Measurements from ENCODE around the gene ZNF37A.
"Not testable (repeated sequence)": the region's sequence is repeated elsewhere in the genome, so short reads cannot be mapped to it uniquely, and the experiment has no call there.

ZNF37A gene

GRCh38 chr10:38147686-38148085, 53.5 kb downstream of the ZNF37A start:
- DNase-seq (ENCODE audit: low read depth in 3 of 3, low spot score in 1 of 3) = no peak

GRCh38 chr10:38150891-38151463, 56.8 kb downstream of the ZNF37A start:
- DNase-seq (ENCODE audit: low read depth in 3 of 3, low spot score in 1 of 3) = not testable (repeated sequence)

GRCh38 chr10:38156416-38157269, 62.5 kb downstream of the ZNF37A start:
- DNase-seq (ENCODE audit: low read depth in 3 of 3, low spot score in 1 of 3) = no peak

GRCh38 chr10:38157270-38157685, 63.1 kb downstream of the ZNF37A start:
- DNase-seq (ENCODE audit: low read depth in 3 of 3, low spot score in 1 of 3) = no peak

GRCh38 chr10:38159004-38159403, 64.9 kb downstream of the ZNF37A start:
- no peak for DNase-seq (ENCODE audit: low read depth in 3 of 3, low spot score in 1 of 3)

GRCh38 chr10:38163617-38164016, 69.5 kb downstream of the ZNF37A start:
- DNase-seq (ENCODE audit: low read depth in 3 of 3, low spot score in 1 of 3) = no peak

- DNase-seq (ENCODE audit: low read depth in 3 of 3, low spot score in 1 of 3) = no peak
These were observed 80.2 kb downstream of the ZNF37A start for GRCh38 chr10:38174336-38174735.

GRCh38 chr10:38184477-38184876, 90.3 kb downstream of the ZNF37A start:
- no peak for DNase-seq (ENCODE audit: low read depth in 3 of 3, low spot score in 1 of 3)

Measured in stimulated activated CD4-positive, alpha-beta T cell treated with anti-CD3 and anti-CD28 coated beads, TNF-alpha, amount 100 ng/mL, for 1 hour (primary cell).